ENCODE results near the gene FOXL2.

GRCh38 chr3:138928727-138929372 lies 18.1 kb downstream of the FOXL2 start:
- TF ChIP-seq HNF4G (IDR thresholded peaks at IDR 0.05) = no peak
- no peak for TF ChIP-seq RAD21 (IDR thresholded peaks at IDR 0.05)
- TF ChIP-seq GABPA (IDR thresholded peaks at IDR 0.05 in 1 of 2, conservative IDR thresholded peaks at IDR 0.05 in 1 of 2) = no peak
- TF ChIP-seq, protein P1, sequence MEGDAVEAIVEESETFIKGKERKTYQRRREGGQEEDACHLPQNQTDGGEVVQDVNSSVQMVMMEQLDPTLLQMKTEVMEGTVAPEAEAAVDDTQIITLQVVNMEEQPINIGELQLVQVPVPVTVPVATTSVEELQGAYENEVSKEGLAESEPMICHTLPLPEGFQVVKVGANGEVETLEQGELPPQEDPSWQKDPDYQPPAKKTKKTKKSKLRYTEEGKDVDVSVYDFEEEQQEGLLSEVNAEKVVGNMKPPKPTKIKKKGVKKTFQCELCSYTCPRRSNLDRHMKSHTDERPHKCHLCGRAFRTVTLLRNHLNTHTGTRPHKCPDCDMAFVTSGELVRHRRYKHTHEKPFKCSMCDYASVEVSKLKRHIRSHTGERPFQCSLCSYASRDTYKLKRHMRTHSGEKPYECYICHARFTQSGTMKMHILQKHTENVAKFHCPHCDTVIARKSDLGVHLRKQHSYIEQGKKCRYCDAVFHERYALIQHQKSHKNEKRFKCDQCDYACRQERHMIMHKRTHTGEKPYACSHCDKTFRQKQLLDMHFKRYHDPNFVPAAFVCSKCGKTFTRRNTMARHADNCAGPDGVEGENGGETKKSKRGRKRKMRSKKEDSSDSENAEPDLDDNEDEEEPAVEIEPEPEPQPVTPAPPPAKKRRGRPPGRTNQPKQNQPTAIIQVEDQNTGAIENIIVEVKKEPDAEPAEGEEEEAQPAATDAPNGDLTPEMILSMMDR (IDR thresholded peaks at IDR 0.05; ENCODE audit: low read depth, low read length, missing input control) = no peak
- TF ChIP-seq EGR1 (IDR thresholded peaks at IDR 0.05; ENCODE audit: low read depth in 2 of 2) = no peak
- no peak for TF ChIP-seq TAF1 (conservative IDR thresholded peaks at IDR 0.05)
- no peak for TF ChIP-seq YY1 (IDR thresholded peaks at IDR 0.05)
- no peak for TF ChIP-seq JUND (IDR thresholded peaks at IDR 0.05)
- TF ChIP-seq, protein P2, sequence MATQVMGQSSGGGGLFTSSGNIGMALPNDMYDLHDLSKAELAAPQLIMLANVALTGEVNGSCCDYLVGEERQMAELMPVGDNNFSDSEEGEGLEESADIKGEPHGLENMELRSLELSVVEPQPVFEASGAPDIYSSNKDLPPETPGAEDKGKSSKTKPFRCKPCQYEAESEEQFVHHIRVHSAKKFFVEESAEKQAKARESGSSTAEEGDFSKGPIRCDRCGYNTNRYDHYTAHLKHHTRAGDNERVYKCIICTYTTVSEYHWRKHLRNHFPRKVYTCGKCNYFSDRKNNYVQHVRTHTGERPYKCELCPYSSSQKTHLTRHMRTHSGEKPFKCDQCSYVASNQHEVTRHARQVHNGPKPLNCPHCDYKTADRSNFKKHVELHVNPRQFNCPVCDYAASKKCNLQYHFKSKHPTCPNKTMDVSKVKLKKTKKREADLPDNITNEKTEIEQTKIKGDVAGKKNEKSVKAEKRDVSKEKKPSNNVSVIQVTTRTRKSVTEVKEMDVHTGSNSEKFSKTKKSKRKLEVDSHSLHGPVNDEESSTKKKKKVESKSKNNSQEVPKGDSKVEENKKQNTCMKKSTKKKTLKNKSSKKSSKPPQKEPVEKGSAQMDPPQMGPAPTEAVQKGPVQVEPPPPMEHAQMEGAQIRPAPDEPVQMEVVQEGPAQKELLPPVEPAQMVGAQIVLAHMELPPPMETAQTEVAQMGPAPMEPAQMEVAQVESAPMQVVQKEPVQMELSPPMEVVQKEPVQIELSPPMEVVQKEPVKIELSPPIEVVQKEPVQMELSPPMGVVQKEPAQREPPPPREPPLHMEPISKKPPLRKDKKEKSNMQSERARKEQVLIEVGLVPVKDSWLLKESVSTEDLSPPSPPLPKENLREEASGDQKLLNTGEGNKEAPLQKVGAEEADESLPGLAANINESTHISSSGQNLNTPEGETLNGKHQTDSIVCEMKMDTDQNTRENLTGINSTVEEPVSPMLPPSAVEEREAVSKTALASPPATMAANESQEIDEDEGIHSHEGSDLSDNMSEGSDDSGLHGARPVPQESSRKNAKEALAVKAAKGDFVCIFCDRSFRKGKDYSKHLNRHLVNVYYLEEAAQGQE (IDR thresholded peaks at IDR 0.05) = no peak

All from liver (tissue), 3 donors.